Activated T-cell treated with anti-CD3 and anti-CD28 coated beads, Interleukin-2, amount 50 U/mL, for 4 hours (primary cell): ENCODE results near the gene MXRA8. TPM values are rescaled to one million over a fixed set of nuclear protein-coding genes. Genes with fewer than 3 reads are reported as not detected.
"Not testable (repeated sequence)": the region's sequence is repeated elsewhere in the genome, so short reads cannot be mapped to it uniquely, and the experiment has no call there.

Experiments
- ATAC-seq, 2 donors: fragments of 200-7000 bp; cut with Tn5 transposase; one replicate each; pipeline ENCODE4 v1.10.0; 2021
- DNase-seq: peaks from one replicate; pipeline ENCODE4 v3.0.0-alpha.2; 2020
- H3K27me3 Mint-ChIP-seq: one replicate; pipeline ENCODE4 v1.8.0; 2021; ENCODE audit warnings: low read depth, mixed read lengths
- H3K36me3 Mint-ChIP-seq: one replicate; pipeline ENCODE4 v1.8.0; 2022; ENCODE audit warnings: mixed read lengths; ENCODE audit not compliant: insufficient read depth
- H3K4me1 Mint-ChIP-seq: one replicate; pipeline ENCODE4 v1.8.0; 2021; ENCODE audit warnings: low read depth, mixed read lengths
- H3K4me3 Mint-ChIP-seq: one replicate; pipeline ENCODE4 v1.8.0; 2021; ENCODE audit warnings: mild to moderate bottlenecking, moderate library complexity, mixed read lengths
- H3K9me3 Mint-ChIP-seq: one replicate; pipeline ENCODE4 v1.8.0; 2021; ENCODE audit warnings: mixed read lengths
- total RNA-seq, 3 donors: library from RNA; stranded (reverse); gene quantifications; one replicate each; pipeline ENCODE4 v1.2.1, GENCODE V29; 2021

Gene MXRA8
- total RNA-seq, 3 donors from 2014 or later: 0.41 to 0.53 (median 0.47) TPM

DNA sequence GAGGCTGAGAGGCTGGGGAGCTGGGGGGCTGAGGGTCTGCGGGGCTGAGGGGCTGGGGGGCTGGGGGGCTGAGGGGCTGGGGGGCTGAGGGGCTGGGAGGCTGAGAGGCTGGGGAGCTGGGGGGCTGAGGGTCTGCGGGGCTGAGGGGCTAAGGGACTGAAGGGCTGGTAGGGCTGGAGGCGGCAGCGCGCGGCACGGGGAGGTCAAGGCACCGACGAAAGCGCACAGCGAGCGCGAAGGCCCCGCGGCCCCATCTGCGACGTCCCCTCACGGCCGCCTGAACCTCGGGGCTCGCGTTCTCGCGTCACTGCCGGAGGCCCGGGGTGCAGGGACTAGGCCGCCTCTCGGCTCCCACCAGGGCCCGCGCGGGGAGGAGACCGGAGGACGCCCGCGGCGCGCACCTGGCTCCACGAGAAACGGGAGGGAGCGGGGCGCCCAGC, 34.3 kb downstream of the MXRA8 start:
- peaks cover 5% of the 10 kb centered on the region for H3K36me3 Mint-ChIP-seq

DNA sequence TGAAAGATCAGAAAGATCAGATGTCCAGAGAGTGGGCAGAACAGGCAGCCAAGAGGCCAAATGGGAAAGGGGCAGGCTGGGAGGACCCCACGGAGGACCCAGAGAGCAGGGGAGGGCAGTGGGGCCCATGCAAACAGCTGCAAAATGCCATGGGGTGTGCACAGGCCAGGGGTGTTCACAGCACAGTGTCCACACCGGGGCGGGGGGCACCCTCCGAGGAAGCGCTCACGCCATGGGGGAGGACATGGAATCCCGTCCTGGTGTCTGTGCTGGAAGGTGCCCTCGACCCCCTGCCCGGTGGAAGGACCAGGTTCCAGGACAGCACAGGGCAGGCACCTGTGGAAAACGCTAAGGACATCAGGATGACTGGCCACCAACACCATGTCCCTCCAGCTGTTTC, 35.4 kb downstream of the MXRA8 start:
- Mint-ChIP-seq H3K4me3 (peak overlapping the region; percentile 91), H3K36me3 (peaks cover 5% of the 10 kb centered on the region), H3K27me3 (no peaks in the 10 kb centered on the region), H3K4me1 (peaks cover 31% of the 10 kb centered on the region), H3K9me3 (no peaks in the 10 kb centered on the region)
- ATAC-seq (no peak), DNase-seq (no peak)

More for the DNA sequence above, 34.3 kb downstream of the MXRA8 start:
- ATAC-seq (peak; percentile 33 to 39), DNase-seq (no peak)
- H3K27me3 Mint-ChIP-seq: no peaks in the 10 kb centered on the region
- no peaks in the 10 kb centered on the region for H3K9me3 Mint-ChIP-seq
- peaks cover 31% of the 10 kb centered on the region for H3K4me1 Mint-ChIP-seq
- peak overlapping the region; percentile 87 for H3K4me3 Mint-ChIP-seq

DNA sequence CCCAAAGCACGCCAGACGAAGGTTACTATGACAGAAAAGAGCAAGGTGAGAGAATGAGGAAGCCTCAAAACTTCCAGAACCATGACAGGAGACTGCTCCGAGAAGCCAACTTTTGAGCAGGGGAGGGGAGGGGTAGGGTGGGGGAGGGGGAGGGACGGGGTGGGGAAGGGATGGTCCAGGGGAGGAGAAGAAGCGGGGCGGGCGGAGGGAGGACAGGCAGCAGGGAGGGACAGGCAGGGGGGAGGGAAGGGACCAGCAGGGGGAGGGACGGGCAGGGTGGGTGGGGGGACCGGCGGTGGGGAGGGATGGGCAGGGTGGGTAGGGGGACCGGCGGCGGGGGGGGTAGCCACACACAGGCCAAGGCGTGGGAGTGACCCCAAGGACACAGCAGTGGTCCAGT, 35.9 kb downstream of the MXRA8 start:
- no peak for ATAC-seq
- H3K27me3 Mint-ChIP-seq: no peaks in the 10 kb centered on the region
- H3K4me1 Mint-ChIP-seq: peaks cover 31% of the 10 kb centered on the region
- no peaks in the 10 kb centered on the region for H3K9me3 Mint-ChIP-seq
- peak overlapping the region; percentile 91 for H3K4me3 Mint-ChIP-seq
- no peak for DNase-seq
- peaks cover 6% of the 10 kb centered on the region for H3K36me3 Mint-ChIP-seq

DNA sequence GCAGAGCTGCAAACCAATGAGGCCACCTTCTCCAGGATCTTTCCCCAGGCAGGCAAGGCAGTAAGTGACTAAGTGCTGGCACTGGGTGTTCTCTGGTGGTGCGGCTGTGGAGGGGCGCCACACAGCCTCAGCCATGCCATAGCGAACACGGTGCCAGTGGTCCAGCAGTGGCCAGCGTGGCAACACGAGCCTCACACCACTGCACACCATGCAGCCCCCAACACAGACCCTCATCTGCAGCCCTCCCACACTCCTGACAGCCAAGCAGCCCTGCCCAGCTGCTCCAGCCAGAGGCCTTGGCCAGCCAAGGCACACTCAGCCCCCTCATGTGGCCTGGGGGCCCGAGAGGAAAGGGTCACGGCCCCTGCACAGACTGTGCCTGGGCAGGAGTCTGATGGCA, 36.9 kb downstream of the MXRA8 start:
- H3K4me1 Mint-ChIP-seq: peaks cover 31% of the 10 kb centered on the region
- ATAC-seq (no peak), DNase-seq (no peak)
- no peaks in the 10 kb centered on the region for H3K27me3 Mint-ChIP-seq
- peaks cover 9% of the 10 kb centered on the region for H3K36me3 Mint-ChIP-seq
- H3K4me3 Mint-ChIP-seq: no peak overlapping the region
- H3K9me3 Mint-ChIP-seq: no peaks in the 10 kb centered on the region

DNA sequence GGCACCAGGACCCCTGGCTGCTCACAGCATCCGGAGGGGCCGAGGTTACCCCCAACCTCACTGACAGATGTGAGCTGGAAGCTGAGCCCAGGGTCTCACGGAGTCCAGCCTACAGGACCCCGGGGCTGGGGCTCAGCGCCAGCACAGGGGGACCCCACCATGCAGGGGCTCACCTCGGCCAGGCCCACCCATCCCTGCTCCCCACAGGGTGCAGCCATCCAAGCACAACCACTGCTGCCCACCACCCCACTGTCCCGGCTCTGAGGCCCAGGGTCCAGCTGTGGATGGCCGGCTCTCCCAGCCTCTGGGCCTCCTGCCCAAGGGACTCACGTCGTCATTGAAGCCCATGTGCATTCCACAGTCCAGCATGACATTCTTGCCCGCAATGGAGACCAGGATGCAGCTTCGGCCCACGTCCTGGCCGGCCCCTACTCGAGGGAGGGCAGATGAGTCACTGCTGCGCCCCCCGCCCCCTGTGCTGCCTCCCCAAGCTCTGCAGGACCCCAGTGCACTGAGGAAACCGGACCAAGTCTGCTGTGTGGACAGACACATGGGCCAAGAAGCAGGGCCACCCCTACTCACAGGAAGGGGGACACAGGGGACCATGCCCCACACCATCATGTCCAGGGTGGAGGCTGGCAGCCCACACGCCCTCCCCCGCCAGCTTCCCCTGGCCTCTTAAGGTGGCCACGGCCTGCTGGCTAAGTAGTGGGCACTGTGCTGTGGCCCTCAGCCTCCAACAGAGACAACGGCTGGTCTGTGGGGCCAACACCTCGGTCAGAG, 37.5 kb downstream of the MXRA8 start:
- Mint-ChIP-seq H3K36me3 (peaks cover 9% of the 10 kb centered on the region), H3K27me3 (no peaks in the 10 kb centered on the region), H3K9me3 (no peaks in the 10 kb centered on the region), H3K4me1 (peaks cover 26% of the 10 kb centered on the region), H3K4me3 (no peak overlapping the region)
- ATAC-seq (no peak), DNase-seq (no peak)

DNA sequence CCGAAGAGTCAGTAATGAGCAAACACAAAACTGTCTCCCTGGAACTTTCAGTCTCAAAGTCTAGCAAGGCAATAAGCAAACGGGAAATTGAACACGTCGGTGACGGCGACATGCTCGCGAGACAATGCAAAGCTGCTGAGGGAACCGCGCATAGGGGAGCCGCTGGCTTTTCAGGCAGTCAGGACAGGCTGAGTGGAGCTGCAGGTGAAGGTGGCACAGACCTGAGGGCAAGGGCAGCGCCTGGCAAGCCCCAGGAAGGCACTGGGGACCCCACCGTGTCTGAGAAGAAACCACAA, 38.8 kb downstream of the MXRA8 start:
- peaks cover 19% of the 10 kb centered on the region for H3K4me1 Mint-ChIP-seq
- DNase-seq (no peak), ATAC-seq (no peak)
- no peaks in the 10 kb centered on the region for H3K9me3 Mint-ChIP-seq
- H3K4me3 Mint-ChIP-seq: no peak overlapping the region
- H3K27me3 Mint-ChIP-seq: no peaks in the 10 kb centered on the region
- peaks cover 12% of the 10 kb centered on the region for H3K36me3 Mint-ChIP-seq

DNA sequence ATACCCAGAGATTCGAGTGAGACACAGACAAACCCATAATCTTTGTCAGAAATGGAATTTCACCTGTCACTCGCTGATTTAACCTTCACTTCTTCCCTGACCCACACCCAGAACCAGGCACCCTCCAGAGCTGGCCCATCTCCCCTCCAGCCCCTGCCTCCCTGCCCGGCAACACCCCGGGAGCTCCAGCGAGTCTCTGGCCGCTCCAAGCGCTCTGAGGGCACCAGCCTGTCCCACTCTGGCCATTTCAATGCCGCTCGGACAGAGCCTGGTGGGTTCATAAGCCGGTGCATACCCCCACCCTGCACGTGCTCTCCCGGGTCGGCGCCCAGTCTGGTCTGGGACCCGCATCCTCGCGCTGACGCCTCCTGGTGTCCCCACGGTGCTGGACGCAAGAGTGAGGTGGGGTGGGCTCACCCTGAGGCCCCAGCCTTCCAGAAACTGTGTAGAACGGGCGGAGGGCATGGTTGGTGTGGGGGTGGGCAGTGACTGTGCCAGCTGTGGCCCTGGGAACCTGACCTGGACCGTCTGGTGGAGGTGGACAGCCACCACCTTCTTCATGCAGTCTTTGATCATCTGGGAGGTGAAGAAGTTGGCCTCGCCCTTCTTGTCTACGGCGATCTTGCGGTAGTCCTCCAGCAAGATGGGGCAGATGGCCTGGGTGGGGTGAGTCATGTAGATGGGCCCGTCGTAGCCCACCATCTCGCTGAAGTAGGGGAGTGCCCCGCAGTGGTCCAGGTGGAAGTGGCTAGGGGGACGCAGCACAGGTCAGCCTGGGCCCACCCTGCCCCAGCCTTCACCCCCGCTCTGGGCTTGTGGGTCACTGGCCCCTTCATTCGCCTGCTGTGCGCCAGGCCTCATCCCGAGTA, 39.3 kb downstream of the MXRA8 start:
- peaks cover 12% of the 10 kb centered on the region for H3K36me3 Mint-ChIP-seq
- no peak for ATAC-seq
- no peak for DNase-seq

DNA sequence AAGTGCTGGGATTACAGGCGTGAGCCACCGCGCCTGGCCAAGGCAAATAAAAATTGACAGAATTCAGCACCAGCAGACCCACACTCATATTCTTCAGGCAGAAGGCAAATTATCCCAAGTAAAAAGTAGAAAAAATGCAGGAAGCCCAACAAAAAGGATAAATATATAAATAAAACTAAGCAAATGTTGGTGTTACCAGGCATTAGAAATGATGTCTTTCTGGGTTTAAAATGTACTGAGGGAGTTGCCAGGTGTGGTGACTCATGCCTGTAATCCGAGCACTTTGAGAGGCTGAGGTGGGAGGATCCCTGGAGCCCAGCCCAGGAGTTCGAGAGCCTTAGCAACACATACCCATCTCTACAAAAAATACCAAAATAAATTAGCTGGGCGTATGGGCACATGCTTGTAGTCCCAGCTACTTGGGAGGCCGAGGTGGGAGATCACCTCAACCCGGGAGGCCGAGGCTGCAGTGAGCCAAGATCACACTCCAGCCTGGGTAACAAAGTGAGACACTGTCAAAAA, 40.2 kb downstream of the MXRA8 start:
- no peak for DNase-seq
- no peaks in the 10 kb centered on the region for H3K27me3 Mint-ChIP-seq
- no peak overlapping the region for H3K4me3 Mint-ChIP-seq
- H3K36me3 Mint-ChIP-seq: peaks cover 13% of the 10 kb centered on the region
- no peak for ATAC-seq
- no peaks in the 10 kb centered on the region for H3K9me3 Mint-ChIP-seq
- H3K4me1 Mint-ChIP-seq: peaks cover 12% of the 10 kb centered on the region

More for the DNA sequence above, 39.3 kb downstream of the MXRA8 start:
- peaks cover 17% of the 10 kb centered on the region for H3K4me1 Mint-ChIP-seq
- H3K27me3 Mint-ChIP-seq: no peaks in the 10 kb centered on the region
- no peak overlapping the region for H3K4me3 Mint-ChIP-seq
- H3K9me3 Mint-ChIP-seq: no peaks in the 10 kb centered on the region

DNA sequence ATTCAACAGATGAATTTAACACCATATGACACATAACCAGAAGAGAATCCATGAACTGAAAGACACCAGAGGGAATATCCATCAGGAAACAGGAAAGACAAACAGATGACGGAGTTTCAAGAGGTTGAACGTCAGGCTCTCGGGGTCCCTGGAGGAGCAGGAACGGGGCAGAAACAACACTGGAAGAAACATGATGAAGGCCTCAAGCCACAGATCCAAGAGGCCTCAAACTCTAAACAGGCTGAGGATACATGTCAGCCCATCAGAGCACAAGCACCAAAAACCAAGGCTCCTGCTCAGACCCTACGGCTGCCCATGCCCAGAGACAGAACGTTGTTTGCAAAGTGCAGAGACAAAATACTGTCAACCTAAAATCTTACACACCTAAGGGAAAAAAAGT, 40.9 kb downstream of the MXRA8 start:
- ATAC-seq (no peak), DNase-seq (no peak)
- no peaks in the 10 kb centered on the region for H3K27me3 Mint-ChIP-seq
- H3K36me3 Mint-ChIP-seq: peaks cover 13% of the 10 kb centered on the region
- H3K9me3 Mint-ChIP-seq: no peaks in the 10 kb centered on the region
- H3K4me1 Mint-ChIP-seq: peaks cover 8% of the 10 kb centered on the region
- H3K4me3 Mint-ChIP-seq: no peak overlapping the region

DNA sequence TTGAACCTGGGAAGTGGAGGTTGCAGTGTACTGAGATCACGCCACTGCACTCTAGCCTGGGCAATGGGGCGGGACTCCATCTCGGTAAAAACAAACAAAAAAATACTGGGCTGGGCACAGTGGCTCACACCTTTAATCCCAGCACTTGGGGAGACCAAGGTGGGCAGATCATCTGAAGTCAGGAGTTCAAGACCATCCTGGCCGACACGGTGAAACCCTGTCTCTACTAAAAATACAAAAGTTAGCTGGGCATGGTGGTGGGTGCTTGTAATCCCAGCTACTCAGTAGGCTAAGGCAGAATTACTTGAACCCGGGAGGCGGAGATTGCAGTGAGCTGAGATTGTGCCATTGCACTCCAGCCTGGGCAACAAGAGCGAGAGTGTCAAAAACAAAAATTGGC, 42.2 kb downstream of the MXRA8 start:
- DNase-seq, H3K9me3 Mint-ChIP-seq, ATAC-seq, H3K27me3 Mint-ChIP-seq, H3K4me3 Mint-ChIP-seq, H3K4me1 Mint-ChIP-seq: not testable (repeated sequence)
- H3K36me3 Mint-ChIP-seq: peaks cover 13% of the 10 kb centered on the region

DNA sequence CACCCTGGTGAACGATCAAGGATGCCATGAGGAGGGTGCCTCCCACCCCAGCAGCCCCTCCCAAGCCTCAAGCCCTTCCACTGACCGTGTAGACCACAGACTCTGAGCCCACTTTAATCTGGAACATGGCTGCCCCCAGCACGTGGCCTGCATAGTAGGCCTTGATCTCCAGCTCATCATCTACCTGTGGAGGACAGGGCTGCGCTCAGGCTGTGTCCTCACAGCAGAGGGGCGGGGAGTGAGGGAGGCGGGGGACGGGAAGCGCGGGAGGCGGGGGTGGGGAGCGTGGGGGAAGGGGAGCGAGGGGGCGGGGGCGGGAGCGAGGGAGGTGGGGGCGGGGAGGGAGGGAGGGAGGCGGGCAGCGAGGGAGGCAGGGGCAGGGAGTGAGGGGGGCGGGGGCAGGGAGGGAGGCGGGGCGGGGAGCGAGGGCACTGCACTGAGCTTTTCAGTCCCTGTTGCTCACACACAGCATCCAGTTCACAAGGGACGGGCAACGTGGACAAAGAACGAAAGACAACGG, 42.9 kb downstream of the MXRA8 start:
- no peak overlapping the region for H3K4me3 Mint-ChIP-seq
- no peaks in the 10 kb centered on the region for H3K27me3 Mint-ChIP-seq
- H3K9me3 Mint-ChIP-seq: no peaks in the 10 kb centered on the region
- no peaks in the 10 kb centered on the region for H3K4me1 Mint-ChIP-seq
- peaks cover 13% of the 10 kb centered on the region for H3K36me3 Mint-ChIP-seq
- no peak for ATAC-seq
- no peak for DNase-seq

DNA sequence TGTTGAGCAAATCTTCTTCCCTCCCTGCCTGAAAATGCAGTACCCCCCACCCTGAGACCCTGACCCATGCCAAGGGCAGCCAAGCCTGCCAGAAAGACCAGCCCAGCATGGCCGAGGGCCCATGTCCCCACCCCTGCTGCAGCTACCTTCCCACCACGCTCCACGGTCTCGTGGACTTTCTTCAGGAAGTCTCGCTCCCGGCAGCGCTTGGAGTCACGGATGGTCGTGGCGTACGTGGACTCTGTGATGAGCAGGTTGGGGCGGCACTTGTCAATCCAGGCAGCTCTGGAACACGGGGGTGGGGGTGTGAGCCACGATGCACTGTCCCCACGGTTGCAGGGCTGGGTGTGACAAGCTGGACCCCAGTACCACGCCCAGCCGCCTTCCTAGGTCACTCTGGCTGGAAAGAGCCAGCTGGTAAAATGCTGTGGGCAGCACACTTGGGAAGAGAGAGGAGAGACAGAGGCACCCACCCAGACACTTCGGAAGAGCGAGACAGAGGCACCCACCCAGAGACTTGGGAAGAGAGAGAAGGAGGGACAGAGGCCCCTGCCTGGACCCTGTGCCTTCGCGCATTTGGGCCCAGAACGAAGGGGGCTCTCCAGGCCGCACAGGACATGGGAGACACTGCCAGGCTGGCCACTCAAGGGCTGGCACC, 43.5 kb downstream of the MXRA8 start:
- Mint-ChIP-seq H3K36me3 (peaks cover 13% of the 10 kb centered on the region), H3K27me3 (no peaks in the 10 kb centered on the region), H3K4me3 (no peak overlapping the region), H3K4me1 (no peaks in the 10 kb centered on the region), H3K9me3 (no peaks in the 10 kb centered on the region)
- DNase-seq: no peak
- no peak for ATAC-seq

DNA sequence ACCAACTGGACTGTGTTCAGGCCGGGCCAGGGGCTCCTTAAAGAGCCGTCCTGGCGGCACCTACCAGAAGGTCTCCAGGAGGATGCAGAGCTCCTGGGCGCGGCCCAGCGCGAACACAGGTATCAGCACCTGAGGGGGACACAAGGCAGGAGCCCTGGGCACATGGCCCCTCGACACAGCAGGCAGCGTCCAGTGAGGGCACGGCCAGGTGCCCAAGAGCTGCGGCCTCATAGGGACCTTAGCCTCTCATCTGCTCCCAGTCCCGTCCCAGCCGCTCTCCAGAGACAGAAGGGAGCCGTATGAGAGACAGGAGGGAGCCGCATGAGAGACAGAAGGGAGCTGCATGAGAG, 44.1 kb downstream of the MXRA8 start:
- Mint-ChIP-seq H3K9me3 (no peaks in the 10 kb centered on the region), H3K27me3 (no peaks in the 10 kb centered on the region), H3K36me3 (peaks cover 13% of the 10 kb centered on the region), H3K4me3 (no peak overlapping the region), H3K4me1 (no peaks in the 10 kb centered on the region)
- ATAC-seq: no peak
- DNase-seq: no peak

DNA sequence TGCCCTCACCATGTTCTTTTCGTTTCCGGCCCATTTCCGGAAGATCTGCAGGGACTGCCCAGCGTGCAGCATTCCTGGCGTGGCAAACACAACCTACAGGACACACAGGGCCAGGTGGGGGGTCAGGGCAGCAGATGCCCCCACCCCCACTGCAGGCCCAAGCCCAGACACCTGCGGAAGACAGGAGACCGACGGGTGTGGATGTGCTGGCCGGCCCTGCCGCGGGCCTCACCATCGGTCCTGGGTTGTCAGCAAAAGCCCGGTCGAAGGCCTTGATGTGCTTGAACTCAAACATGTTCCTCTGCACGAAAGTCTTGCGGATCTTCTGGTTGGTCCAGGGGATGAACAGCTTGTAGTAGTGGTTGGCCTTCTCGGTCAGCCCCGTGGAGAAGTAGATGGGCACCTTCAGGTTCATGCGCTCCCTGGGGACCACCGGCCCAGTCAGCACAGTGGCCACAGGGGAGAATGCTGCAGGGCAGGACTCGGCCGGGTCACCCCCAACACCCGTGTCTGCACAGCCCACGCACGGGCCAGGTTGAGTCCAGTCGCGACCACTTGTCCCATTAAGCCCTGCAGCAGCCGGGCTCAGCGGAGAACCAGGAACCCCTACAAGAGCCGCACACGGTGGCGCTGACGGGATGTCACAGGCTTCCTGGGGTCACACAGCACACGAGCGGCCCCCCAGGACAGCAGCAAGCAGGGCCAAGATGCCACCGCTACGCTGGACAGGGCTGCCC, 44.7 kb downstream of the MXRA8 start:
- ATAC-seq: no peak
- H3K36me3 Mint-ChIP-seq: peaks cover 13% of the 10 kb centered on the region
- H3K27me3 Mint-ChIP-seq: no peaks in the 10 kb centered on the region
- DNase-seq: no peak
- H3K4me1 Mint-ChIP-seq: no peaks in the 10 kb centered on the region
- no peak overlapping the region for H3K4me3 Mint-ChIP-seq
- no peaks in the 10 kb centered on the region for H3K9me3 Mint-ChIP-seq
